Measurements from ENCODE around the gene CD44. TPM values are rescaled to one million over a fixed set of nuclear protein-coding genes. Genes with fewer than 3 reads are reported as not detected.
A peak's percentile ranks its signal among the peaks of the same experiment; 100 is the strongest.

CD44 gene
- total RNA-seq, 2 donors from 2014 or later = 321 to 613 TPM

DNA sequence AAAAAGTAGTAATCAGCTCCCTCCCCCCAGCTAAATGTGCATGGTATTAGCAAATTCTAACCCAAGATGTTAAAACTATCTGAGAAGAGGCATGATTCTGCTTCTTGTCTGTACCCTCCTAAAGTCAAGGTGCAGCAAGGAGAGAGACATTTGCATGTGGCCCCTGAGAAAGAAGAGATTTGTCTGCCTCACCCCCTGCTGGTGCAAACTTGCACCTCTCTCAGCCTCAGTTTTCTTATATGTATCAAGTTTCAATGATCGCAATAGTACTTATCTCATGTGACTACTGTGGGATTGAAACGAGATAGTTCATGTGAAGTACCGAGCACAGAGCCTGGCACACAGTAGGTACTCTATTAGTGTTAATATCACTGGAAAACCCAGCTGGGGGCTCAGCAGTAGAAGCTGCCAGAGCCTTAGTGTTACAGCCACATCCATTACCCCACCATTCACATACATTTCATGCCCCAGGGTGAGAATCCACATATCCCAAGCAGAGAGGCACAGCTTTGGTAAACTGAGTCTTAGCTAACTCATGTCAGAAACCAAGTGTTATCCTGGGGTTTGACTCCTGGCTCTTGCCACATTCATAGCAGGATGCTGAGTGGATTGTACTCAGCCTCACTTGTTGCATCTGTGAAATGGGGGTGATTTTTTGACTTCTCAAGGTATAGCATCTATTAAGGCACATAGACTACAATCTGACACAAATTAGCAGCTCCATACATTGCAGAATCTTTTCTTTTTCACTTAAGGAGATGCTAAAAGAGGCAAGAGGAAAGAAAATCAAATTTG is 24.9 kb downstream of the CD44 start:
- H3K4me3 ChIP-seq = no peak overlapping the region
- no peaks in the 10 kb centered on the region for H3K27me3 ChIP-seq (replicated peaks; ENCODE audit: insufficient read depth)
- DNase-seq (ENCODE audit: low spot score) (no peak), ATAC-seq (ENCODE audit: insufficient number of reproducible peaks, low FRiP score, low read depth) (no peak)
- H3K27ac ChIP-seq = peak overlapping the region; percentile 47 to 66
- H3K36me3 ChIP-seq = no peaks in the 10 kb centered on the region
- no peaks in the 10 kb centered on the region for H3K9me3 ChIP-seq
- TF ChIP-seq, protein P1, sequence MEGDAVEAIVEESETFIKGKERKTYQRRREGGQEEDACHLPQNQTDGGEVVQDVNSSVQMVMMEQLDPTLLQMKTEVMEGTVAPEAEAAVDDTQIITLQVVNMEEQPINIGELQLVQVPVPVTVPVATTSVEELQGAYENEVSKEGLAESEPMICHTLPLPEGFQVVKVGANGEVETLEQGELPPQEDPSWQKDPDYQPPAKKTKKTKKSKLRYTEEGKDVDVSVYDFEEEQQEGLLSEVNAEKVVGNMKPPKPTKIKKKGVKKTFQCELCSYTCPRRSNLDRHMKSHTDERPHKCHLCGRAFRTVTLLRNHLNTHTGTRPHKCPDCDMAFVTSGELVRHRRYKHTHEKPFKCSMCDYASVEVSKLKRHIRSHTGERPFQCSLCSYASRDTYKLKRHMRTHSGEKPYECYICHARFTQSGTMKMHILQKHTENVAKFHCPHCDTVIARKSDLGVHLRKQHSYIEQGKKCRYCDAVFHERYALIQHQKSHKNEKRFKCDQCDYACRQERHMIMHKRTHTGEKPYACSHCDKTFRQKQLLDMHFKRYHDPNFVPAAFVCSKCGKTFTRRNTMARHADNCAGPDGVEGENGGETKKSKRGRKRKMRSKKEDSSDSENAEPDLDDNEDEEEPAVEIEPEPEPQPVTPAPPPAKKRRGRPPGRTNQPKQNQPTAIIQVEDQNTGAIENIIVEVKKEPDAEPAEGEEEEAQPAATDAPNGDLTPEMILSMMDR (IDR thresholded peaks at IDR 0.05) = no peak
- H3K4me1 ChIP-seq (ENCODE audit: control insufficient read depth in 1 of 2, low read depth in 2 of 2) = peaks cover 77 to 100% of the 10 kb centered on the region in 2 donors

DNA sequence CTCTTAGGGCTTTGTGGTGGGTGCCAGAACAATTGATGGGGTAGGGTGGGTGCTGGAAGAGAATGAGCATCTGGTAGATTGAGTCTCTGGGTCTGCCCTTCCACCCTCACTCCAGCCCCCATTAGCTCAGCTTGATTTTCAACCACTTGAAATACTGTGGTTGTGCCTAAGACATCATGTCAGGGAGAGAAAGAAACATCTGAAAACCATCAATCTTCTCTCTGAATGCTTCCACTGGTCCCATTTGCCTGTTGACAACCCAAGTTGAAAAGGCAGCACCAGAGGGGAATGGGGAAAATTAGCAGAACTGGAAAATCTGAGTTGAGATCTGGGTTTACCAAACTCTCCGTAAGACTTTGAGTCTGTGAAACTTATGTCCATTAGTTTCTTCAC is 26.1 kb downstream of the CD44 start:
- H3K4me1 ChIP-seq (ENCODE audit: control insufficient read depth in 1 of 2, low read depth in 2 of 2) = peaks cover 72 to 100% of the 10 kb centered on the region in 2 donors
- H3K36me3 ChIP-seq = no peaks in the 10 kb centered on the region
- H3K9me3 ChIP-seq = no peaks in the 10 kb centered on the region
- TF ChIP-seq, protein P1 (IDR thresholded peaks at IDR 0.05) = no peak
- H3K27me3 ChIP-seq (replicated peaks; ENCODE audit: insufficient read depth) = no peaks in the 10 kb centered on the region
- H3K27ac ChIP-seq = peak overlapping the region; percentile 36 to 81
- no peak overlapping the region for H3K4me3 ChIP-seq
- no peak for ATAC-seq (ENCODE audit: insufficient number of reproducible peaks, low FRiP score, low read depth)
- DNase-seq (ENCODE audit: low spot score) = no peak

DNA sequence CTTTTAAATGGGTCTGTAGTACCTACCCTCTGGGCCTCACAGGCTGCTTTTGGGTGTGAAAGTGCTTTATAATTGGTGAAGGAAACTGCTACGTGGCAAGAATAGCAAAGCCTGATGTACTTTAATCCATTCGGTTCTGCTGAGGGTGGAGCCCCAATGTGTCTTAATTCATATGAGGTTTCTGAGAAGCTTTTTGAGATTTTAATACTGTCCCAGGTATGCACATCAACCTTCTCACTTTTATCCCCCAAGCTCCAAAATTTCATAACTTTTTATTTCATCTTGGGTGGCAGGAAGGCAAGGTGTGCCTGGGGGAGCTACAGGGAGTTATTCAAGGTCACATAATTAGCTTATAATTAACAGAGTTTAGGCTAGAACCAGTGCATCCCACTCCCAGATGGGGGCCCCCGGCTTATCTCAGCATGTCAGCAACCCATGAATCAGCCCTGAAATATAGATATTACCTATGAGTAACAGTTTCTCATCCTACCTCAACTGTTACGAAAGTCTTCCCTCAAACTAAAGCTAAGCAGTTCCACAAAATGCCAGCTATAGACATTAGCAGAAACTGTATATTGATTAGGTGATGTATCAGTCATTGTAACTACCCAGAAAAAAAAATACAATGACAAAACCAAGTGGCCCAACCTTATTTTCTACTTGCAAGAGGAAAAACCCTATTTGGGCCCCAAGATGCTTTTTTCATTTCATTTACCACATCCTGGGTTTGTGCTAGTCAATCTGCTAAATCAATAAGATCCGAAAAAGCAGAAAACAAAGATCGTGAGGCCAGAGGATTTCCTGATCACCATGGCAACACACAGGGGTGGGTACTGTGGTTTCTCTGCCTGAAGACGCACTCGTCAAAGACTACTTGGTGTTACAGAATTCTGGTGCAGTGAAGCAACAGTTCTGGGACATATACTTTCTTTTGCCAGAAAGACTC is 26.7 kb downstream of the CD44 start:
- Histone ChIP-seq H3K36me3 (no peaks in the 10 kb centered on the region), H3K4me3 (no peak overlapping the region), H3K9me3 (no peaks in the 10 kb centered on the region), H3K27ac (peak overlapping the region; percentile 80 to 81), H3K27me3 (replicated peaks; ENCODE audit: insufficient read depth) (no peaks in the 10 kb centered on the region), H3K4me1 (ENCODE audit: control insufficient read depth in 1 of 2, low read depth in 2 of 2) (peaks cover 78 to 100% of the 10 kb centered on the region in 2 donors)
- ATAC-seq (ENCODE audit: insufficient number of reproducible peaks, low FRiP score, low read depth) = no peak
- no peak for DNase-seq (ENCODE audit: low spot score)
- TF ChIP-seq, protein P1 (IDR thresholded peaks at IDR 0.05) = no peak

DNA sequence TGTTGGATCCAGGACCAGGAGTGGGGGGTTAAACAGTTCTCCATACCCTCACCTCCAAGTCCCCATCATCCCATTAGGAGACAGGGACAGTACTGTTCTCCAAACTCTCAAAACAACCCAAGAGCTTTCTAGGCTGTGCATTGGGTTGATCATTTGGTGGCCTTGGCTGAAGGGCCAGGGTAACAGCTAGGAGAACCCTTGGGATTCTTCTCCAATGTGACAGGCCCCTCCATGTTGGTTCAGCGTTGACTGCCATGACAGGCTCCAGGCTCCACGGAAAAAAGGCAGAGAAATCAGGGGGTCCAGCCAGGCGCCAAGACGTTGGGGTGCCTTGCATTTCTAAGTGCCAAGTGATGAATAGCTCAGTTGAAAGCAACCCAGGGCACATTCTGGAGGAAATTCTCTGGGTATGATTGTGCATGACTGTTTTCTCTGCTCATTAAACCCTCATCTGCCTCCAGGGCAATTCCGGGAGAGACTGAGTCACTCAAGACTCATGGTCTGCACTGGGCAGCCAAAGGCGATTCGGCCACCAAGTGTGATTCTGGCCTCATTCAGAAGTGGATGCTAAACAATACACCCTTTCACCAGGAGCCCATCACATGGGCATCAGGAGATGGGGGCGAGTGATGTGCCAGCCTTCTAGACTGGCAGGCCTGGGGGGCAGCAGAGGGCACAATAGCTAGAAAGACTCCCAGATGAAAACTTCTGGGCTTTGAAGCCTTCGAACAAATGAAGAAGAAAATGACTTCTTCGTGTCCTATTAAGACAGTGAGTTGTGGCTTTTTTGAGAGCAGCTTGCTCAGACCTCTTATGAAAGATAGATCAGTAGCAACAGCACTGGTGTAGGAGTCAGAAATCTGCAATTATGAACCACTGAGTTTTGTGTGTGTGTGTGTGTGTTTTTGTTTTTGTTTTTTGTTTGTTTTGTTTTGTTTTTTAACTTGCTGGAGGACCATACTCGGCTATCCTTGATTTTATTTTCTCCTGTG is 27.7 kb downstream of the CD44 start:
- no peaks in the 10 kb centered on the region for H3K36me3 ChIP-seq
- peak; percentile 65 for DNase-seq (ENCODE audit: low spot score)
- ATAC-seq (ENCODE audit: insufficient number of reproducible peaks, low FRiP score, low read depth) = peak; percentile 79
- TF ChIP-seq, protein P1 (IDR thresholded peaks at IDR 0.05) = no peak
- H3K27me3 ChIP-seq (replicated peaks; ENCODE audit: insufficient read depth) = no peaks in the 10 kb centered on the region
- H3K27ac ChIP-seq = peak overlapping the region; percentile 80 to 81
- H3K4me3 ChIP-seq = peak overlapping the region; percentile 16
- H3K9me3 ChIP-seq = no peaks in the 10 kb centered on the region
- peaks cover 74 to 97% of the 10 kb centered on the region in 2 donors for H3K4me1 ChIP-seq (ENCODE audit: control insufficient read depth in 1 of 2, low read depth in 2 of 2)

Data from thoracic aorta (tissue), 2 donors.